GM12875 (cell line): ENCODE data around the gene PRSS3.
"Not testable (repeated sequence)": the region's sequence is repeated elsewhere in the genome, so short reads cannot be mapped to it uniquely, and the experiment has no call there.

Experiments
- H3K4me3 ChIP-seq: one replicate; pipeline ENCODE4 v1.5.1; 2011; ENCODE audit warnings: low read depth, low read length, control low read depth
- TF ChIP-seq, protein P1 (sequence below): IDR thresholded peaks from 2 replicates; pipeline ENCODE4 v1.5.1; 2011; ENCODE audit warnings: low read depth, mild to moderate bottlenecking, control low read depth, inconsistent platforms, low read length, moderate library complexity, borderline replicate concordance; ENCODE audit not compliant: insufficient read depth

Gene PRSS3

DNA sequence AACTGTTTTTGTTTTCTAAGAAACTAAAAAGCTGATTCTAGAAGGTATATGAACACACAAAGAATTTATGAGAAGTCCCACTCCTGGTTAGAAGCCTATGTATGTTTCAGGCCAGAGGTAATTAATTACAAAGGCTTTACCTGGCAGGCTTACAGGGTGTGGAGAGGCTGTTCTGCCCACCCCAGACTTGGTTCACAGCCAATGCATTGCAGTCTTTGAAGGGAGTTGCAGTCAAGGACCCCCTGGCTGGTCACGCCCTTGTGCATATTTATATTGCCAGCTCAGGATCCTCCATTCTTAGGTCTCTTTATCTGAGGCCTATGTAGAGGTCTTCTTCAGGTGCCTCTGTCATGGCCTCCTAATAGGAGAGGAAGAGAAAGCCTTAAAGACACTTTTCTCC, 13.6 kb upstream of the PRSS3 start:
- no peak overlapping the region for H3K4me3 ChIP-seq
- TF ChIP-seq, protein P1, sequence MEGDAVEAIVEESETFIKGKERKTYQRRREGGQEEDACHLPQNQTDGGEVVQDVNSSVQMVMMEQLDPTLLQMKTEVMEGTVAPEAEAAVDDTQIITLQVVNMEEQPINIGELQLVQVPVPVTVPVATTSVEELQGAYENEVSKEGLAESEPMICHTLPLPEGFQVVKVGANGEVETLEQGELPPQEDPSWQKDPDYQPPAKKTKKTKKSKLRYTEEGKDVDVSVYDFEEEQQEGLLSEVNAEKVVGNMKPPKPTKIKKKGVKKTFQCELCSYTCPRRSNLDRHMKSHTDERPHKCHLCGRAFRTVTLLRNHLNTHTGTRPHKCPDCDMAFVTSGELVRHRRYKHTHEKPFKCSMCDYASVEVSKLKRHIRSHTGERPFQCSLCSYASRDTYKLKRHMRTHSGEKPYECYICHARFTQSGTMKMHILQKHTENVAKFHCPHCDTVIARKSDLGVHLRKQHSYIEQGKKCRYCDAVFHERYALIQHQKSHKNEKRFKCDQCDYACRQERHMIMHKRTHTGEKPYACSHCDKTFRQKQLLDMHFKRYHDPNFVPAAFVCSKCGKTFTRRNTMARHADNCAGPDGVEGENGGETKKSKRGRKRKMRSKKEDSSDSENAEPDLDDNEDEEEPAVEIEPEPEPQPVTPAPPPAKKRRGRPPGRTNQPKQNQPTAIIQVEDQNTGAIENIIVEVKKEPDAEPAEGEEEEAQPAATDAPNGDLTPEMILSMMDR = no peak

DNA sequence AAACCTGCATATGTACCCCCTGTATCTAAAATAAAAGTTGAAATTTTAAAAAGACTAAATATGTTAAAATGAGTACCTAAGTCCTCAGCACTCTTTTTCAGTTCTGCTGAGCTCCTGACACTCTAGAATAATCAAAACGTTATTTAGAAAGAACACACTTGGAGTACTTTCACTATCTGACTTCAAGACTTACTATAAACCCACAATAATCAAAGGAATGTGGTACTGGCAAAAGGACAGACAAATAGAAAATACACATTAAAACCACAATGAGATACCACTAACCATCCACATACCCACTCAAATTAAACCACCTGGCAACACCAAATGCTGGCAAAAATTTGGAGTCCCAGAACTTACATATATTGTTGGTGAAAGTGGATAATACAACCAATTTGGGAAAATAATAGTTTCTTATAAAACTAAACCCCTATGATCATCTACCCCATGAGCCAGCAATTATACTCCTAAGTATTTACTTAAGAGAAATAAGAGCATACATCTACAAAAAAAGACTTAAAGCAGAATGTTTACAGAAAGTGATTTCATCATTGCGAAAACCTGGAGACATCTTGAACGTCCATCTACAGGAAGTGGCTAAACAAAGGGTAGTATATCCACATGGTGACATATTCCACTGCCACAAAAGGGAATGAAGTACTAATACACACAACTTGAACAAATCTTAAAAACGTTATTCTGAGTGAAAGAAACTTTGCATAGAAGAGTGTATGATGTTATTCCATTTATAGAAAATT, 12.8 kb upstream of the PRSS3 start:
- H3K4me3 ChIP-seq = no peak overlapping the region
- TF ChIP-seq, protein P1 = no peak

DNA sequence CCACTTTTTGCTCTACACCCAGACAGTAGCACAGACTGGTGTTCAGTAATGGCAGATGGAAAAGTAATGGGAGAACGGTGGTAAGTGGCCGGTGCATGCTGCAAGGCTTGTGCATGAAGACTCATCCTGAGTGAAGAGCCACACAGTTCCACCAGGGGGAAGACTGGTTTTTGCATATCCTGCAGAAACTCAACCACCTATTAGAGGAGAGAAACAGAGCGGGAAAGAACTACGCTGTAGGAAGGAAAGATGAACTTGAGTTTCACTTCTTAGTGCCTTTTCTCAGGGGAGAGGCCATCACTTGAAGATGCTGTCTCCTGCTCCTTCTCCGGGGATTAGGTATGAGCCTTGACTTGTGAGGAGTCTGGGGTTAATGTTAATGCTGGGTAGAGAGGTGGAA, 9.4 kb upstream of the PRSS3 start:
- no peak overlapping the region for H3K4me3 ChIP-seq
- TF ChIP-seq, protein P1 = peak; percentile 25; the same call in 1 of the 2 replicates

DNA sequence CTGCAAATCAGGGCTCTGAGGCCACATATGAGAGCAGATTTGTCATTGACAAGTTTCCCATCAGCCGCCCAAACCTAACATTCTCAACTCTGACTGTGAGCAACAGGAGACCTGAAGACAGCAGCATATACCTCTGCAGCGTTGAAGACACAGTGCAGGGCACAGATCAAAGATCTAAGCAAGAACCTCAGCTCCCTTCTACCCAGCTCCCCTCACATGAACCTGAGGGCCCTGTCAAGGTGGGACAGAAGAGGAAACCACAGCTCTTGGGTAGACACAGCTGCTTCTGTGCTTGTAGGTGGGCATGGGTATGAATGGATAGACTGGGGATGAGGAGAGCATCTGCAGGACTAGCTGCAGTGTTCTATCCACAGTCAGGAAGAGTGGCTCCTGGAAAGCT, 8.7 kb upstream of the PRSS3 start:
- TF ChIP-seq, protein P1 = no peak
- no peak overlapping the region for H3K4me3 ChIP-seq

DNA sequence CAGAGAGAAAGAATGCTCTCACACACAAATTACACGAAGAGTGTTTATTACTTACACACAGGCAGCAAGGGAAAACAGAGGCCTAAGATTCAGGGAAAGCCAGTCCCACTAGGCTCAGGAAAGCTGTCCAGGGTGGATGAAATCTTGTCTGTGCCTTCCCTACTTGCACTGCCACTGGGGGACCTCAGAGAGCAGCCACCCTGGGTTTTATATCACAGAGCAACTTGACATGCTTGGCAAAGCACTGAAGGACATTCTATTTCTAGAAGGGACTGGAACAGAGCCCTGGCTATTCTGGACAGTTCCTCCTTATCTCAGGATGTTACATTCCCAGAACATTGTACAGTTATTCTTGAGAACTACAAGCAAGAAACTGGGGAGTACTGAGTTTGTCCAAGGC, 7.5 kb upstream of the PRSS3 start:
- TF ChIP-seq, protein P1 = no peak
- H3K4me3 ChIP-seq = no peak overlapping the region

DNA sequence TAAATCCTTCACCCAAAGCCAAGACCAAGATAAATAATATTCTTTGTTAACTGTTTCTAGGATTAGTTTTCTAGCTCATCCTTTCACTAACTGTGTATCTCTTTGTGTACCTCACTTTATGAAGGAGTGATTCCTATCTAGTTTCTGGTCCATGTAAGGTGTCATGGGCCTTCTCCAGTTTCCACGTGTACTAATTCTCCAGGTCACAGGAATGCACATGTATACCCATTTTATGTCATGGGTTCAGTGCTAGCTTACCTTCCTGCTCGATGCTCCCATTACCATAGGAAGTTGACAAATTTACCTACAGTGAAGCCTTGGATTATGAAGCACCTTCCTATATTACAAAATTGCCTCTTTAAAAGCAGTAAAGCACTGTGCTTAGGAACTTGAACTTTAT, 5.9 kb upstream of the PRSS3 start:
- H3K4me3 ChIP-seq = not testable (repeated sequence)

DNA sequence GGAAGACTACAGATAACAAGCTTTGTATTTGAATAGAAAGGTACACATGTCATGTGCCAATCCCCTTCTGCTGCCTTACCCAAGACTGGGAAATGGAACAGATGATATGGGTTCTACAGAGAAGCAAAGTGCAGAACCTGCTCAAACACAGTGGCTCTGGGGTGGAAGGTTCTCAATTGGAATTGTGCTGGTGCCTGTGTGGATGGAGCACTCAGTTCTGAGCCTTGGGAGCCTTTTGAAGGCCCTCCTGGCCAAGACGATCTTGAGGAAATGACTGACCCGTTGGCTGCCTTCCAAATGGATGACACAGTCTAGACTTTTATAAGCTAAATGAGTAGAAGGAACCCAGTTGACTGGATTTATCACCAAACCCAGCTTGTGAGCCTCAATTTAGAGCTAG, 4.2 kb upstream of the PRSS3 start:
- no peak overlapping the region for H3K4me3 ChIP-seq
- TF ChIP-seq, protein P1 = no peak

DNA sequence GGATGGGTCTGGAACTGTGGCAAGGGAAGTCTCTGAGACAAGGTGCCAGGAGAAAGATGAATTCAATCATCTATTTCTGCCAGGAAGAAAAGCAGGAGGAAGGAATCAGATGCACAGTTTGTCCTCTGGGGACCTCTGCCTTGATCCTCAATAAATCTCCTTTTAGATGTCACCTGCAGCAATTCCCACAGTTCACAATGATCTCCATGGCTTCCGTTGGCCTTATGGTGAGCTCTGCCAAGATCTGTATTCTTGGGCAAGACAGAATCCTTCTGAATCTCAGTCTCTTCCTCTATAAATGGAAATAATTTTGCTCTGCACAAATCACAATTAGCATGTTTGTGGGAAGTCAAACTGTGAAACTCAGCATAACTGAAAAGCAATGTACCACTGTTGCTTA, 1.9 kb upstream of the PRSS3 start:
- not testable (repeated sequence) for H3K4me3 ChIP-seq
